HCT116 (cell line): ENCODE measurements around the gene KRT17.
"Not testable (repeated sequence)": the region's sequence is repeated elsewhere in the genome, so short reads cannot be mapped to it uniquely, and the experiment has no call there.

Experiments
- CTCF ChIP-seq, 3 experiments: fragments of 200-600 bp in 1 of 3; sonication (generic) in 1 of 3; IDR thresholded peaks in 2 of 3; conservative IDR thresholded peaks in 1 of 3; 2 replicates each; pipeline ENCODE4 v1.5.1; 2012 to 2017; ENCODE audit warnings: low read depth in 2 of 3, low read length in 2 of 3, antibody characterized with exemption in 1 of 3, borderline replicate concordance in 1 of 3, control low read depth in 1 of 3, mild to moderate bottlenecking in 1 of 3, mixed read lengths in 1 of 3, mixed run types in 1 of 3, moderate library complexity in 1 of 3; ENCODE audit not compliant: insufficient read depth in 1 of 3
- JUND ChIP-seq: IDR thresholded peaks from 2 replicates; pipeline ENCODE4 v1.6.1; 2012
- POLR2A ChIP-seq: IDR thresholded peaks from 2 replicates; pipeline ENCODE4 v1.7.0; 2011; ENCODE audit warnings: borderline replicate concordance; ENCODE audit not compliant: insufficient read depth, insufficient read length; ENCODE audit errors: extremely low read depth
- POLR2AphosphoS5 ChIP-seq: IDR thresholded peaks from 2 replicates; pipeline ENCODE4 v1.6.1; 2011; ENCODE audit warnings: mild to moderate bottlenecking, low read depth, low read length, moderate library complexity
- SP1 ChIP-seq: IDR thresholded peaks from 2 replicates; pipeline ENCODE4 v1.6.1; 2012; ENCODE audit warnings: low read depth
- ZFX ChIP-seq: fragments of 450-650 bp; IDR thresholded peaks from 2 replicates; pipeline ENCODE4 v1.6.1; 2017

GRCh38 chr17:41628621-41629255 lies 4.4 kb upstream of the KRT17 start:
- TF ChIP-seq CTCF (IDR thresholded peaks at IDR 0.05 in 2 of 3, conservative IDR thresholded peaks at IDR 0.05 in 1 of 3; ENCODE audit: borderline replicate concordance in 1 of 3, insufficient read depth in 1 of 3, low read depth in 2 of 3, low read length in 2 of 3); SP1; POLR2A; ZFX; JUND; POLR2AphosphoS5: not testable (repeated sequence)
